ENCODE results near the gene PNMA6F.

Gene PNMA6F

GRCh38 chrX:153321381-153322124 is at the start of gene PNMA6F:
Gene PNMA6F (minus strand): TSS chrX:153321767. CDS start chrX:153320674, 1,093 bp downstream.
- DNase-seq, result no peak

- DNase-seq, result no peak
Measured at GRCh38 chrX:153371256-153371655, 49.7 kb upstream of the PNMA6F start.

- no peak for DNase-seq
Measured at GRCh38 chrX:153370293-153371055, 48.9 kb upstream of the PNMA6F start.

GRCh38 chrX:153366878-153367538 is 45.4 kb upstream of the PNMA6F start:
- DNase-seq, result no peak

- DNase-seq, result no peak
Measured at GRCh38 chrX:153366119-153366518, 44.6 kb upstream of the PNMA6F start.

- no peak for DNase-seq
Measured at GRCh38 chrX:153365670-153366069, 44.1 kb upstream of the PNMA6F start.

- no peak for DNase-seq
Measured at GRCh38 chrX:153361781-153362397, 40.3 kb upstream of the PNMA6F start.

GRCh38 chrX:153357877-153358276 is 36.3 kb upstream of the PNMA6F start:
- no peak for DNase-seq

- peak in 1 of 2 experiments; percentile 3 for DNase-seq
Measured at GRCh38 chrX:153353416-153353815, 31.8 kb upstream of the PNMA6F start.

- DNase-seq, result no peak
Measured at GRCh38 chrX:153352858-153353257, 31.3 kb upstream of the PNMA6F start.

- no peak for DNase-seq
Measured at GRCh38 chrX:153351981-153352380, 30.4 kb upstream of the PNMA6F start.

- DNase-seq, result no peak
Measured at GRCh38 chrX:153349952-153350351, 28.4 kb upstream of the PNMA6F start.

GRCh38 chrX:153348421-153348820 is 26.9 kb upstream of the PNMA6F start:
- no peak for DNase-seq

GRCh38 chrX:153347530-153347929 is 26.0 kb upstream of the PNMA6F start:
- no peak for DNase-seq

- no peak for DNase-seq
Measured at GRCh38 chrX:153343674-153344073, 22.1 kb upstream of the PNMA6F start.

- DNase-seq, result no peak
Measured at GRCh38 chrX:153342762-153343558, 21.4 kb upstream of the PNMA6F start.

GRCh38 chrX:153340111-153340510 is 18.5 kb upstream of the PNMA6F start:
- no peak for DNase-seq

- DNase-seq, result no peak
Measured at GRCh38 chrX:153339662-153340061, 18.1 kb upstream of the PNMA6F start.

GRCh38 chrX:153338836-153339235 is 17.3 kb upstream of the PNMA6F start:
- no peak for DNase-seq

GRCh38 chrX:153336988-153337387 is 15.4 kb upstream of the PNMA6F start:
- no peak for DNase-seq

GRCh38 chrX:153336121-153336894 is 14.7 kb upstream of the PNMA6F start:
- DNase-seq, result no peak

Measured in NCI-H2081 (cell line).